ENCODE results near the gene INTS4.
"Not testable (repeated sequence)": the region's sequence is repeated elsewhere in the genome, so short reads cannot be mapped to it uniquely, and the experiment has no call there.

INTS4 gene

DNA sequence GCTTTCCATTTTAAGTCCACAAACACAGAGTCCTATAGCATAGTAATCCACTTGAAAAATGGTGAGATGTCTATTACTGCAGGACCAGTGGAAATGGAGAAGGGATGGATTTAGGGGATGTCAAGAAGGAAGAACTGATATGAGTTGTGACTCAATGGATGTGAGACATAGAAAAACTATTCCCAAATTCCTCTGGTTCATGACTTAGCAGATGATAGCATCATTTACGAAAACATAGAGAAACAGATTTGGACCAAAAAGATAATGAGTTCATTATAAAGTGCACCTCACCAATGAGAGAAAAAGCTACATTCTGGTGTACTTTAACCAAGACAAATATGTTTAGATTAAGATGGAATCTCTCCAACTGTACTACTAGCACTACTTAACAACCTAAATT lies 51.2 kb downstream of the INTS4 start:
- DNase-seq (ENCODE audit: low read depth): not testable (repeated sequence)

- DNase-seq (ENCODE audit: low read depth): not testable (repeated sequence)
Measured at GRCh38 chr11:77942465-77942864, 52.0 kb downstream of the INTS4 start.

DNA sequence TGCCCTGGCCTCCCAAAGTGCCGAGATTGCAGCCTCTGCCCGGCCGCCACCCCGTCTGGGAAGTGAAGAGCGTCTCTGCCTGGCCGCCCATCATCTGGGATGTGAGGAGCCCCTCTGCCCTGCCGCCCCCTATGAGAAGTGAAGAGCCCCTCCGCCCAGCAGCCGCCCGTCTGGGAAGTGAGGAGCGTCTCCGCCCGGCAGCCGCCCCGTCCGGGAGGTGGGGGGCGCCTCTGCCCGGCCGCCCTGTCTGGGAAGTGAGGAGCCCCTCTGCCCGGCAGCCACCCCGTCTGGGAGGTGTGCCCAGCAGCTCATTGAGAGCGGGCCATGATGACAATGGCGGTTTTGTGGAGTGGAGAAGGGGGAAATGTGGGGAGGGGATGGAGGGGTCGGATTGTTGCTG lies 60.9 kb downstream of the INTS4 start:
- DNase-seq (ENCODE audit: low read depth): not testable (repeated sequence)

- peak; percentile 2 for DNase-seq (ENCODE audit: low read depth)
Measured at GRCh38 chr11:77930334-77931208, 63.9 kb downstream of the INTS4 start.

GRCh38 chr11:77917713-77918112 lies 76.8 kb downstream of the INTS4 start:
- DNase-seq (ENCODE audit: low read depth): not testable (repeated sequence)

GRCh38 chr11:77914307-77914791 lies 80.1 kb downstream of the INTS4 start:
- peak; percentile 68 for DNase-seq (ENCODE audit: low read depth)

DNA sequence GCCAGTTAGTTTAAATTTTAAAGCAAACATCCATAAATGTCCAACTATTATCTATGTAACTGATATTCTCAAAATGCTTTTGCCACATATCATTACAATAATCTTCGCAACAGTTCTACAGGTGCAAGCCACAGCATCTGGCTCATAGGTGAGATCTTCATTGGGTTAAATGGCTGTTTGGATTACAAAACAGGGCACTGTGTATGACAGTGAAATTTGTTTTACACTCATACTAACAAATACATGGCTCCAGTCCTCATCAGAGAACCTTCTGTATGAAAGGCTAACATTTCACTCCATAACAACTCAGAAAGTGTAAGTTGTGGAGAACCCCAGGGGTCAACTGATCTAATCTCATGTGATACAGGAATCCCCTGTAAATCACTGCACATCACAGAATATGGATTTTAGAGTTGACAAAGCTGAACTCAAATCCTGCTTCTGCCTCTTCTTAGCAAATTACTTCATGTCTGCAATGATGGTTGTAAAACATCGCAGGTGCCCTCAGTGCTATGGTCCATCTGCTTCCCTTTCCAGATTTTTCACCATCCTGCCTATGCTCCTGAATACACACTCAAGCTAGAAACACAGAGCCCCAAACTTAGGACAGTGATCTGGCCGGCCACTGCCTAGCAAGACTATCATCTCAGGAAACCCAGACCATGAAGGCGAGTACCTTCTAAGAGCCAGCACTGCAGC lies 80.7 kb downstream of the INTS4 start:
- not testable (repeated sequence) for DNase-seq (ENCODE audit: low read depth)

GRCh38 chr11:77910828-77911227 lies 83.6 kb downstream of the INTS4 start:
- not testable (repeated sequence) for DNase-seq (ENCODE audit: low read depth)

GRCh38 chr11:77909277-77909676 lies 85.2 kb downstream of the INTS4 start:
- no peak for DNase-seq (ENCODE audit: low read depth)

DNA sequence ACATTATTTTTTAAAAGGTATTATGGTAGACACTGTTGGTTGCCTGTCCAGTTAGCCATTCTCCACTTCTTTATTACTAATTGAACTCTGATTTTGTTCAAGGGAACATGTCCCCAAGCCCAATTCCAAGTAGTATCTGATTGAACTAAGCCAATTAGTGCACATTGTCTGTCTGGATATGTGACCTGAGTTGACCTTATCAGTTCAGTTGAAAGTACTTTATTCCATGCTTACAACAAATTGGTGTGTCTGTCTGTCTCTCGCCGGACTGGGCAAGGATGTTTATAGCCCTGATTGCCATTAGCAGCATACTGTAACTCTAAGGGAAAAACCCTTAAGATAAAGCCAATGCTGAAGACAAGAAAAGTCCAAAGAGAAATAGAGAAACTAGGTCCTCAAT lies 85.6 kb downstream of the INTS4 start:
- DNase-seq (ENCODE audit: low read depth): no peak

DNA sequence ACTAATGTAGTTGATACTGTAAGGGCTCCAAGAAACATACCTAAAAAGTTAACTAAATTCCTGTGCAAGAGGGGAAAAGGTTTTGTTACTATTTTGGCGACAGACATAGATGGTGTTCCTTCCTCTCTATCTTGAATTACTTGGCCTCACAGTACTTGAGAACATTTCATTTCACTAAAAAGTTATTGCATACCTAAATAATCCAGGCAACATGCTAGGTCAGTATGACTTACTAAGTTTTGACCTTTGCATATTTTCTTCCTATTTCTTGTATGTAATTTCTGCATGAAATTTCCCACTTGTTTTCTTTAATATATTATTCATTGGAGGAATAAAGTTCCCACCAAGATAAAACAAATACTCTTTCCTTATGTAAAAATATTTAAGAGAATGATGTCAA lies 99.5 kb downstream of the INTS4 start:
- not testable (repeated sequence) for DNase-seq (ENCODE audit: low read depth)

- not testable (repeated sequence) for DNase-seq (ENCODE audit: low read depth)
Measured at GRCh38 chr11:77891703-77892102, 102.8 kb downstream of the INTS4 start.

DNA sequence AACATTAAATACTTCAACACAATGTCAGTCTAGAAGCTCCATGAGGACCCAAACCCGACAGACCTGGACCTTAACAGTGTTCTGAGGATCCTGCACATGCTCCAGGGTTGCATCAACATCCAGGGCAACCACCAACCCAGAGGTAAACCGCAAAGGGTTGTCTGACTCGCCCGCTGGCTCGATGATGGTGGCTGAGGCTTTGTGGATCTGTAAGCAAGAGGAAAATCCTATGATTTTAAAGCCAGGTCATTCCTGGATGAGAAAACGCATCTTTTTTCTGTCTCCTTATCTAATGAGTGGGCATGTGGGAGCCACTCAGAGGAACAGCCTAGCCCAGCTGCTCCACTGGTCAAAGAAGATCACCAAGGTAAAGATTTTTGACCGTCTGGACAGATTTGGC lies 103.2 kb downstream of the INTS4 start:
- not testable (repeated sequence) for DNase-seq (ENCODE audit: low read depth)

DNA sequence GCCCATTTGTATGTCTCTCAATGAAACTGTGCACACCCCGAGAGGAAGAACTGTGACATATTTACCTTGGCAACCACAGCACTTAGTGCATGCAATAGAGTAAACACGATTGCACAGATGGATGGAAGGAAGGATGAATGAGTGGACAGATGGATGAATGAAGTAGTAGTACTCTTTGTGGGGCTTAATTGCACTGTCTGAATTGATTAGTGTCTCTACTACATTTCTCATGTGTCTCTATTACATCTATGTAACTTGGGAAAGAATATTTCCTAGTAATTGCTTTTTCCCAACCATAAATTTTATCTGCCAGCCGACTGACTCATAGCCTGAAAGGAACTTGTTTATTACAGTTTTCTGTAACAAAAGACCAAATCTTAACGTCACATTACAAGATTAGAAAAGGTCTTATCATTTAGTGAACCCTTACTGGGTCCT lies 103.8 kb downstream of the INTS4 start:
- DNase-seq (ENCODE audit: low read depth): not testable (repeated sequence)

GRCh38 chr11:77890100-77890614 lies 104.3 kb downstream of the INTS4 start:
- DNase-seq (ENCODE audit: low read depth): not testable (repeated sequence)

- not testable (repeated sequence) for DNase-seq (ENCODE audit: low read depth)
Measured at GRCh38 chr11:77889045-77889444, 105.4 kb downstream of the INTS4 start.

DNA sequence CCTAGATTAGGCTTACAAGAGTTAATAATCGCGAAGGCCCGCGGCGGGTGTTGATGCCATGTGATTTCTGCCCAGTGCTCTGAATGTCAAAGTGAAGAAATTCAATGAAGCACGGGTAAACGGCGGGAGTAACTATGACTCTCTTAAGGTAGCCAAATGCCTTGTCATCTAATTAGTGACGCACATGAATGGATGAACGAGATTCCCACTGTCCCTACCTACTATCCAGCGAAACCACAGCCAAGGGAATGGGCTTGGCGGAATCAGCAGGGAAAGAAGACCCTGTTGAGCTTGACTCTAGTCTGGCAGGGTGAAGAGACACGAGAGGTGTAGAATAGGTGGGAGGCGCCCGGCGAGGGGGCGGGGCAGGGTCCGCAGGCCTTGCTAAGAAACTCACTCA lies 108.1 kb downstream of the INTS4 start:
- DNase-seq (ENCODE audit: low read depth): no peak

GRCh38 chr11:77884829-77885190 lies 109.7 kb downstream of the INTS4 start:
- no peak for DNase-seq (ENCODE audit: low read depth)

DNA sequence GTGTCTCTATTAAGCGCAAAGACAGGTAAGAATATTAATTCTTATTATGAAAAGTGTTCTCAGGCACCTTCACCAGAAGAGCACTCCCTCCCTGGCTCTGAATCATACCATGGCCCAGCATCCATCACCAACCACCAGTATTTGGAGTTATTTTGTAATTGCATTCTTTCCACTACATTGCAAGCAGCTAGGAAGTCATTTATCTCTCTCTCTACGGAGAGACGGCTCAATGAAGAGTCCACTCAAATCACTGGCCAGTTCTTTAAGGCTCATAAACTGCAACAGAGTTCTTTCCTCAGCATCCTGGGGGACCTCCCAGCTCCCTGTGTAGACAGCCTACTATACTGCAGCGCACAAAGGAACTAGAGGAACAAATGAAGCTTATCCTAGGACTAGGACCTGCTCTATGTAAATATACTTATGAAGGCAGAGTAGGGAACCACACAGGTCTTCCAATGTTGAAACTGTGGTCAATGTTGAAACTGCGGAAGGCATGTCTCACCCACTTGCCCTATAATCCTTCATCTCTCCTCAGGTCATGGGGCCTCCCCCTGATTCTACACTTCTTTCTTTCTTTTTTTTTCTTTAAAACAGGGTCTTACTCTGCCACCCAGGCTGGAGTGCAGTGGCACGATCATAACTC lies 110.2 kb downstream of the INTS4 start:
- DNase-seq (ENCODE audit: low read depth): no peak

DNA sequence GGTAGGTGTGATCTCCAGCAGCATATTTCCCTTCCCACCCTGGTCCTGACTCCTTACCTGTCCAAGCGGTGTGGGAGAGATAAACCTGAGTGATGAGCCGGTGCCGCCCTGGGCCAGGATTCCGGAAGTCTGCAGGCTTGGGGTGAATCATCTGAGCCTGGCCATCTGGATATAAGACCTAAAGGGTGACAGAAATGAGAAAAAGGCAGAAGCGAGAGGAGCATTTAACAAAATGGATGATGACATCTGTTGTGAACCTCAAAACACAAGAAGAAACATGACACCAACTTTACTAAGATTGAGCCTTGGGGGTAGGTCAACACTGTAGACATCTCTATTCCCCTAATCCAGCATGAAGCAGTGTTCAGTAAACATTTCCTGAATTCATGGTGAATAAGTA lies 110.7 kb downstream of the INTS4 start:
- no peak for DNase-seq (ENCODE audit: low read depth)

DNA sequence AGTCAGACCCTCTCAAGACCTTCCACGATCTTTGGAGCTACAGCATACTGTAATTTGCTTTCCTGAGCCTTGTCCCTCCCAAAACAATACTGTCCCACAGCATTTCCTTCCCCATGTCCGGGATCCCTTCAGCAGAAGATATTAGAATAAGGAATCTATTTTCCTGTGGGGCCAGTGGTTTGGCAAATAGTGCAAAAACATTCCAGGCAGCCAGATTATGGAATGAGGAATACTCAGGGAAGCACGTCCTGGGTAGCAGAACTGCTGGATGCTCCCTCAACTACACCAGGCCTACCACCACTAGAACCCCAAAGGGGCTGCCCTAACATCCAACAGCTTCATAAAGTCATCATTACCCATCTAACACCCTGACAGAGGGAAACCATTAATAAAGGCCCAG lies 112.1 kb downstream of the INTS4 start:
- DNase-seq (ENCODE audit: low read depth): no peak

GRCh38 chr11:77879218-77879617 lies 115.2 kb downstream of the INTS4 start:
- peak; percentile 80 for DNase-seq (ENCODE audit: low read depth)
